ENCODE results near the gene FKBP8.

Gene FKBP8

GRCh38 chr19:18517606-18518005 is 25.8 kb downstream of the FKBP8 start:
- no peak overlapping the region for H3K4me3 ChIP-seq (replicated peaks; ENCODE audit: low read depth, low read length)
- peaks cover 9% of the 10 kb centered on the region for H3K36me3 ChIP-seq (ENCODE audit: control insufficient read depth, insufficient read depth, low read length)
- TF ChIP-seq CTCF (IDR thresholded peaks at IDR 0.05; ENCODE audit: insufficient read depth, low read length, poor library complexity, severe bottlenecking), result no peak
- no peak for DNase-seq (ENCODE audit: extremely low read depth, insufficient read length)
- H3K27me3 ChIP-seq (replicated peaks; ENCODE audit: control insufficient read depth, insufficient read depth, low read length), result no peaks in the 10 kb centered on the region

- no peak for DNase-seq (ENCODE audit: extremely low read depth, insufficient read length)
- Histone ChIP-seq H3K27me3 (replicated peaks; ENCODE audit: control insufficient read depth, insufficient read depth, low read length) (no peaks in the 10 kb centered on the region), H3K4me3 (replicated peaks; ENCODE audit: low read depth, low read length) (no peak overlapping the region), H3K36me3 (ENCODE audit: control insufficient read depth, insufficient read depth, low read length) (peaks cover 9% of the 10 kb centered on the region)
- TF ChIP-seq CTCF (IDR thresholded peaks at IDR 0.05; ENCODE audit: insufficient read depth, low read length, poor library complexity, severe bottlenecking), result no peak
Measured at GRCh38 chr19:18515959-18516358, 27.4 kb downstream of the FKBP8 start.

GRCh38 chr19:18514800-18515682 is 28.3 kb downstream of the FKBP8 start:
- no peak overlapping the region for H3K4me3 ChIP-seq (replicated peaks; ENCODE audit: low read depth, low read length)
- DNase-seq (ENCODE audit: extremely low read depth, insufficient read length), result no peak
- no peaks in the 10 kb centered on the region for H3K27me3 ChIP-seq (replicated peaks; ENCODE audit: control insufficient read depth, insufficient read depth, low read length)
- peaks cover 9% of the 10 kb centered on the region for H3K36me3 ChIP-seq (ENCODE audit: control insufficient read depth, insufficient read depth, low read length)
- TF ChIP-seq CTCF (IDR thresholded peaks at IDR 0.05; ENCODE audit: insufficient read depth, low read length, poor library complexity, severe bottlenecking), result no peak

GRCh38 chr19:18513868-18514267 is 29.5 kb downstream of the FKBP8 start:
- Histone ChIP-seq H3K27me3 (replicated peaks; ENCODE audit: control insufficient read depth, insufficient read depth, low read length) (no peaks in the 10 kb centered on the region), H3K4me3 (replicated peaks; ENCODE audit: low read depth, low read length) (no peak overlapping the region), H3K36me3 (ENCODE audit: control insufficient read depth, insufficient read depth, low read length) (peaks cover 9% of the 10 kb centered on the region)
- no peak for DNase-seq (ENCODE audit: extremely low read depth, insufficient read length)
- no peak for TF ChIP-seq CTCF (IDR thresholded peaks at IDR 0.05; ENCODE audit: insufficient read depth, low read length, poor library complexity, severe bottlenecking)

GRCh38 chr19:18510216-18510615 is 33.2 kb downstream of the FKBP8 start:
- H3K27me3 ChIP-seq (replicated peaks; ENCODE audit: control insufficient read depth, insufficient read depth, low read length), result no peaks in the 10 kb centered on the region
- TF ChIP-seq CTCF (IDR thresholded peaks at IDR 0.05; ENCODE audit: insufficient read depth, low read length, poor library complexity, severe bottlenecking), result no peak
- H3K4me3 ChIP-seq (replicated peaks; ENCODE audit: low read depth, low read length), result no peak overlapping the region
- DNase-seq (ENCODE audit: extremely low read depth, insufficient read length), result no peak
- H3K36me3 ChIP-seq (ENCODE audit: control insufficient read depth, insufficient read depth, low read length), result peaks cover 3% of the 10 kb centered on the region
